SU-DHL-6 (cell line): ENCODE results near the gene PRMT3.
"Not testable (repeated sequence)": the region's sequence is repeated elsewhere in the genome, so short reads cannot be mapped to it uniquely, and the experiment has no call there.

Experiments
- H2AFZ ChIP-seq: fragments of 200-600 bp; sonication (generic); 2 replicates; pipeline ENCODE4 v1.6.1; 2014; ENCODE audit warnings: low read depth, mild to moderate bottlenecking, moderate library complexity, mixed read lengths, antibody characterized with exemption, low read length; ENCODE audit not compliant: severe bottlenecking
- H3F3A ChIP-seq: fragments of 200-600 bp; shearing (Covaris generic); 2 replicates; pipeline ENCODE4 v1.6.0; 2016; ENCODE audit warnings: antibody characterized with exemption, mild to moderate bottlenecking; ENCODE audit not compliant: insufficient read depth
- H3K27ac ChIP-seq: fragments of 200-600 bp; sonication (generic); 2 replicates; pipeline ENCODE4 v1.5.1; 2016; ENCODE audit warnings: low read depth, mild to moderate bottlenecking, low read length, moderate library complexity, mixed read lengths
- H3K27me3 ChIP-seq: fragments of 200-600 bp; sonication (generic), shearing (Covaris generic); 2 replicates; pipeline ENCODE4 v1.6.0; 2014; ENCODE audit warnings: mild to moderate bottlenecking, low read length
- H3K36me3 ChIP-seq: fragments of 200-600 bp; sonication (generic); 2 replicates; pipeline ENCODE4 v1.6.1; 2014; ENCODE audit warnings: mild to moderate bottlenecking, low read length, mixed read lengths
- H3K4me2 ChIP-seq: fragments of 300-600, 200-600 bp; shearing (Covaris generic), sonication (generic); 2 replicates; pipeline ENCODE4 v1.6.0; 2014; ENCODE audit warnings: low read length, low read depth, mild to moderate bottlenecking; ENCODE audit not compliant: poor library complexity, severe bottlenecking
- H3K4me3 ChIP-seq: fragments of 200-600 bp; sonication (generic); 2 replicates; pipeline ENCODE4 v1.5.1; 2014; ENCODE audit warnings: antibody characterized with exemption, low read length, mild to moderate bottlenecking, mixed read lengths; ENCODE audit not compliant: insufficient read depth, poor library complexity, severe bottlenecking
- H3K79me2 ChIP-seq: fragments of 200-600 bp; sonication (generic); 2 replicates; pipeline ENCODE4 v1.6.1; 2014; ENCODE audit warnings: mild to moderate bottlenecking, low read length, moderate library complexity; ENCODE audit not compliant: insufficient read depth
- H3K9ac ChIP-seq: fragments of 200-600 bp; sonication (generic); 2 replicates; pipeline ENCODE4 v1.7.0; 2014; ENCODE audit warnings: mild to moderate bottlenecking, low read length
- H3K9me2 ChIP-seq: fragments of 200-600 bp; sonication (generic); replicated peaks from 2 replicates; pipeline ENCODE4 v1.6.1; 2014; ENCODE audit warnings: low read length; ENCODE audit not compliant: insufficient read depth
- H3K9me3 ChIP-seq: fragments of 200-600 bp; sonication (generic); 2 replicates; pipeline ENCODE4 v1.6.1; 2014; ENCODE audit warnings: low read length, mixed read lengths; ENCODE audit not compliant: insufficient read depth
- H4K20me1 ChIP-seq: fragments of 200-600 bp; sonication (generic); 2 replicates; pipeline ENCODE4 v1.6.1; 2014; ENCODE audit warnings: low read depth, mild to moderate bottlenecking, antibody characterized with exemption, low read length, moderate library complexity, mixed read lengths
- CTCF ChIP-seq: fragments of 200-600 bp; sonication (generic); IDR thresholded peaks from one replicate; pipeline ENCODE4 v1.5.1; 2017; ENCODE audit warnings: antibody characterized with exemption, mild to moderate bottlenecking, low read length, moderate library complexity; ENCODE audit not compliant: insufficient read depth, poor library complexity, severe bottlenecking
- EZH2phosphoT487 ChIP-seq: fragments of 200-600 bp; sonication (generic), shearing (Covaris generic); conservative IDR thresholded peaks from 2 replicates; pipeline ENCODE4 v1.6.1; 2018; ENCODE audit warnings: mild to moderate bottlenecking, antibody characterized with exemption, low read length, moderate library complexity, mixed read lengths

PRMT3 gene

GRCh38 chr11:20479513-20479912, 92.0 kb downstream of the PRMT3 start:
- Histone ChIP-seq H3K9me3 (no peaks in the 10 kb centered on the region), H3K9me2 (no peaks in the 10 kb centered on the region), H3F3A (no peaks in the 10 kb centered on the region; the same call in 1 of the 2 replicates), H3K27ac (no peak overlapping the region), H3K9ac (no peak overlapping the region), H3K36me3 (peaks cover 45% of the 10 kb centered on the region), H2AFZ (no peak overlapping the region), H3K27me3 (no peaks in the 10 kb centered on the region), H4K20me1 (no peaks in the 10 kb centered on the region), H3K4me2 (no peak overlapping the region), H3K79me2 (peaks cover 14% of the 10 kb centered on the region; the same call in 1 of the 2 replicates), H3K4me3 (no peak overlapping the region)
- TF ChIP-seq EZH2phosphoT487, result no peak
- TF ChIP-seq CTCF, result no peak

- no peak overlapping the region for H3K4me2 ChIP-seq
- no peaks in the 10 kb centered on the region for H3F3A ChIP-seq
- H3K36me3 ChIP-seq, result peaks cover 54% of the 10 kb centered on the region
- H4K20me1 ChIP-seq, result no peaks in the 10 kb centered on the region
- H3K9me2 ChIP-seq, result no peaks in the 10 kb centered on the region
- no peak for TF ChIP-seq EZH2phosphoT487
- TF ChIP-seq CTCF, result no peak
- H3K27me3 ChIP-seq, result no peaks in the 10 kb centered on the region
- no peak overlapping the region for H3K27ac ChIP-seq
- no peaks in the 10 kb centered on the region for H3K9me3 ChIP-seq
- no peak overlapping the region for H3K9ac ChIP-seq
- no peak overlapping the region for H3K4me3 ChIP-seq
- no peak overlapping the region for H2AFZ ChIP-seq
- H3K79me2 ChIP-seq, result 0 out of 2 replicates have a peak, but pooled peaks cover 14% of the 10 kb centered on the region
Observed at GRCh38 chr11:20483931-20484330, 96.4 kb downstream of the PRMT3 start.

- not testable (repeated sequence) for H3K9me2 ChIP-seq, H3K4me3 ChIP-seq, H3K9ac ChIP-seq, H3K27ac ChIP-seq, H3F3A ChIP-seq, H3K4me2 ChIP-seq, H3K9me3 ChIP-seq, H2AFZ ChIP-seq, H3K27me3 ChIP-seq, H4K20me1 ChIP-seq, H3K79me2 ChIP-seq
- peaks cover 51% of the 10 kb centered on the region for H3K36me3 ChIP-seq
Observed at GRCh38 chr11:20484416-20484815, 96.9 kb downstream of the PRMT3 start.

GRCh38 chr11:20488352-20488751, 100.8 kb downstream of the PRMT3 start:
- Histone ChIP-seq H3K9ac (no peak overlapping the region), H3K27ac (no peak overlapping the region), H3F3A (no peaks in the 10 kb centered on the region), H3K4me2 (no peak overlapping the region), H3K27me3 (no peaks in the 10 kb centered on the region), H4K20me1 (no peaks in the 10 kb centered on the region), H3K9me3 (no peaks in the 10 kb centered on the region), H3K9me2 (no peaks in the 10 kb centered on the region), H3K4me3 (no peak overlapping the region), H3K36me3 (peaks cover 30% of the 10 kb centered on the region), H3K79me2 (peaks cover 20% of the 10 kb centered on the region), H2AFZ (no peak overlapping the region)
- no peak for TF ChIP-seq EZH2phosphoT487
- TF ChIP-seq CTCF, result no peak
